ENCODE results near the gene PTPN2.

DNA sequence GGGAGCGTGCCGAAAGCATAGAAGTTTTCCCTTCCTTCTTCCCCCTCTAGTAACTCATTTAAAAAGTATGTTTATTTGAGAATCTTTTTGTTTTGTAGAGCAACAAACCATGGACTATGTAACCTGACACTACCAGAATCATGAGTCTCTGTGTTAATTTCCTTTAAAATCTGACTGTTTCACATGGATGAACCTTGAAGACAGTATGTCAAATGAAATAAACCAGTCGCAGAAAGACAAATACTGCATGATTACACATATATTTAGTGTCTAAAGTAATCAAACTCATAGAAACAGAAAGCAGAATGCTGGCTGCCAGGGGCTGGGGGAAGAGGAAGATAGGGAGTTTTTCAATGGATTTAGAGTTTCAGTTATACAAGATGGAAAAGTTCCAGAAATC, 32.3 kb downstream of the PTPN2 start:
- TF ChIP-seq, protein P1, sequence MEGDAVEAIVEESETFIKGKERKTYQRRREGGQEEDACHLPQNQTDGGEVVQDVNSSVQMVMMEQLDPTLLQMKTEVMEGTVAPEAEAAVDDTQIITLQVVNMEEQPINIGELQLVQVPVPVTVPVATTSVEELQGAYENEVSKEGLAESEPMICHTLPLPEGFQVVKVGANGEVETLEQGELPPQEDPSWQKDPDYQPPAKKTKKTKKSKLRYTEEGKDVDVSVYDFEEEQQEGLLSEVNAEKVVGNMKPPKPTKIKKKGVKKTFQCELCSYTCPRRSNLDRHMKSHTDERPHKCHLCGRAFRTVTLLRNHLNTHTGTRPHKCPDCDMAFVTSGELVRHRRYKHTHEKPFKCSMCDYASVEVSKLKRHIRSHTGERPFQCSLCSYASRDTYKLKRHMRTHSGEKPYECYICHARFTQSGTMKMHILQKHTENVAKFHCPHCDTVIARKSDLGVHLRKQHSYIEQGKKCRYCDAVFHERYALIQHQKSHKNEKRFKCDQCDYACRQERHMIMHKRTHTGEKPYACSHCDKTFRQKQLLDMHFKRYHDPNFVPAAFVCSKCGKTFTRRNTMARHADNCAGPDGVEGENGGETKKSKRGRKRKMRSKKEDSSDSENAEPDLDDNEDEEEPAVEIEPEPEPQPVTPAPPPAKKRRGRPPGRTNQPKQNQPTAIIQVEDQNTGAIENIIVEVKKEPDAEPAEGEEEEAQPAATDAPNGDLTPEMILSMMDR (IDR thresholded peaks at IDR 0.05) = no peak
- TF ChIP-seq POLR2A (IDR thresholded peaks at IDR 0.05) (no peak), POLR2AphosphoS5 (IDR thresholded peaks at IDR 0.05) (no peak)
